Fibroblast of skin of left biceps (primary cell): ENCODE measurements around the gene SCAP.
A peak's percentile ranks its signal among the peaks of the same experiment; 100 is the strongest.
"Not testable (repeated sequence)": the region's sequence is repeated elsewhere in the genome, so short reads cannot be mapped to it uniquely, and the experiment has no call there.

ENCODE experiments used
- DNase-seq, 2 experiments: peaks; one replicate each; pipeline ENCODE4 v3.0.0-alpha.2; 2013; ENCODE audit warnings: low read depth in 2 of 2

SCAP gene

GRCh38 chr3:47399531-47400270 lies 76.0 kb downstream of the SCAP start:
- DNase-seq: no peak

GRCh38 chr3:47399016-47399415 lies 76.7 kb downstream of the SCAP start:
- no peak for DNase-seq

GRCh38 chr3:47398228-47398627 lies 77.5 kb downstream of the SCAP start:
- no peak for DNase-seq

GRCh38 chr3:47394881-47395280 lies 80.9 kb downstream of the SCAP start:
- DNase-seq: no peak

GRCh38 chr3:47394140-47394870 lies 81.4 kb downstream of the SCAP start:
- DNase-seq: no peak

GRCh38 chr3:47392933-47393332 lies 82.8 kb downstream of the SCAP start:
- DNase-seq: no peak

- DNase-seq: no peak
Measured at GRCh38 chr3:47385796-47386195, 89.9 kb downstream of the SCAP start.

GRCh38 chr3:47385007-47385406 lies 90.7 kb downstream of the SCAP start:
- DNase-seq: no peak

GRCh38 chr3:47384425-47384824 lies 91.3 kb downstream of the SCAP start:
- DNase-seq: no peak

GRCh38 chr3:47381317-47382157 lies 94.2 kb downstream of the SCAP start:
- DNase-seq: peak; percentile 55 to 60

GRCh38 chr3:47380601-47381316 lies 95.0 kb downstream of the SCAP start, which contains the start of gene PTPN23:
Gene PTPN23 (plus strand): TSS chr3:47381021. CDS start chr3:47381097, 76 bp downstream.
- DNase-seq: peak; percentile 94 to 96

GRCh38 chr3:47380026-47380600 lies 95.6 kb downstream of the SCAP start:
- DNase-seq: no peak

GRCh38 chr3:47379411-47379899 lies 96.3 kb downstream of the SCAP start:
- DNase-seq: no peak

- DNase-seq: no peak
Measured at GRCh38 chr3:47378869-47379268, 96.9 kb downstream of the SCAP start.

- no peak for DNase-seq
Measured at GRCh38 chr3:47377186-47377585, 98.6 kb downstream of the SCAP start.

GRCh38 chr3:47376393-47376792 lies 99.3 kb downstream of the SCAP start:
- no peak for DNase-seq

GRCh38 chr3:47374587-47374986 lies 101.2 kb downstream of the SCAP start:
- DNase-seq: no peak

- DNase-seq: no peak
Measured at GRCh38 chr3:47370887-47371697, 104.6 kb downstream of the SCAP start.

GRCh38 chr3:47370020-47370419 lies 105.7 kb downstream of the SCAP start:
- DNase-seq: not testable (repeated sequence)

GRCh38 chr3:47367631-47368030 lies 108.1 kb downstream of the SCAP start:
- no peak for DNase-seq
